ENCODE results near the gene RPP30. TPM values are rescaled to one million over a fixed set of nuclear protein-coding genes. Genes with fewer than 3 reads are reported as not detected.
"Not testable (repeated sequence)": the region's sequence is repeated elsewhere in the genome, so short reads cannot be mapped to it uniquely, and the experiment has no call there.

Gene RPP30
- total RNA-seq, 2 experiments from 2014 or later, result 103 to 108 TPM

- peaks cover 61% of the 10 kb centered on the region for H3K36me3 Mint-ChIP-seq
- peaks cover 22% of the 10 kb centered on the region for H3K4me1 Mint-ChIP-seq (ENCODE audit: low read depth)
- ChIA-PET CTCF (interaction anchor here (0.6 to 2.5 kb wide), 21 partner anchors 9 to 1257 kb away, joined by 3 to 17 read pairs (median 4); partner anchors contain the start of gene HTR7), POLR2A (interaction anchor here (0.6 to 0.9 kb wide), 5 partner anchors 18 to 411 kb away, joined by 3 to 4 read pairs (median 3); partner anchors contain the start of gene HTR7)
- no peaks in the 10 kb centered on the region for H3K9me3 Mint-ChIP-seq
- no peak for DNase-seq
- H3K4me3 Mint-ChIP-seq, result no peak overlapping the region
- H3K27me3 Mint-ChIP-seq, result no peaks in the 10 kb centered on the region
- no peak overlapping the region for H3K27ac Mint-ChIP-seq
- intact Hi-C loops (cut with micrococcal nuclease), result loop anchor here (10.0 kb wide), 2 partner anchors 924 to 1624 kb away; partner anchors contain the start of gene LIPA
Measured at GRCh38 chr10:90879062-90879461, 7.3 kb downstream of the RPP30 start.

- peaks cover 56% of the 10 kb centered on the region for H3K36me3 Mint-ChIP-seq
- H3K4me3 Mint-ChIP-seq; intact Hi-C loops (cut with micrococcal nuclease); H3K27me3 Mint-ChIP-seq; H3K9me3 Mint-ChIP-seq; DNase-seq: not testable (repeated sequence)
- H3K4me1 Mint-ChIP-seq (ENCODE audit: low read depth), result peaks cover 16% of the 10 kb centered on the region
- CTCF ChIA-PET, result interaction anchor here (0.6 to 2.5 kb wide), 28 partner anchors 8 to 1258 kb away, joined by 3 to 17 read pairs (median 4); partner anchors contain the start of genes HTR7 and RPP30
- POLR2A ChIA-PET, result interaction anchor here (0.6 to 0.7 kb wide), 4 partner anchors 22 to 739 kb away, joined by 3 to 4 read pairs (median 4); partner anchors contain the start of gene HTR7
- H3K27ac Mint-ChIP-seq, result peak overlapping the region; percentile 24
Measured at GRCh38 chr10:90880059-90880719, 8.4 kb downstream of the RPP30 start.

GRCh38 chr10:90884431-90884830, 12.7 kb downstream of the RPP30 start:
- no peak overlapping the region for H3K4me3 Mint-ChIP-seq
- no peaks in the 10 kb centered on the region for H3K27me3 Mint-ChIP-seq
- H3K9me3 Mint-ChIP-seq, result no peaks in the 10 kb centered on the region
- no peak for DNase-seq
- ChIA-PET POLR2A (no interaction called here), CTCF (interaction anchor here (1.4 kb wide), 1 partner anchor 18 kb away, joined by 3 read pairs; no protein-coding TSS in a partner anchor)
- H3K4me1 Mint-ChIP-seq (ENCODE audit: low read depth), result peaks cover 4% of the 10 kb centered on the region
- H3K27ac Mint-ChIP-seq, result no peak overlapping the region
- peaks cover 58% of the 10 kb centered on the region for H3K36me3 Mint-ChIP-seq
- intact Hi-C loops (cut with micrococcal nuclease), result no loop called here

GRCh38 chr10:90885176-90885575, 13.4 kb downstream of the RPP30 start:
- CTCF ChIA-PET, result interaction anchor here (1.4 kb wide), 1 partner anchor 18 kb away, joined by 3 read pairs; no protein-coding TSS in a partner anchor
- H3K27me3 Mint-ChIP-seq, result no peaks in the 10 kb centered on the region
- H3K4me3 Mint-ChIP-seq, result no peak overlapping the region
- H3K4me1 Mint-ChIP-seq (ENCODE audit: low read depth), result no peaks in the 10 kb centered on the region
- H3K27ac Mint-ChIP-seq, result no peak overlapping the region
- DNase-seq, result no peak
- H3K36me3 Mint-ChIP-seq, result peaks cover 57% of the 10 kb centered on the region
- POLR2A ChIA-PET, result interaction anchor here (1.5 kb wide), 1 partner anchor 12 kb away, joined by 4 read pairs; no protein-coding TSS in a partner anchor
- intact Hi-C loops (cut with micrococcal nuclease), result no loop called here
- H3K9me3 Mint-ChIP-seq, result no peaks in the 10 kb centered on the region

GRCh38 chr10:90887555-90887954, 15.8 kb downstream of the RPP30 start:
- peaks cover 57% of the 10 kb centered on the region for H3K36me3 Mint-ChIP-seq
- no peak overlapping the region for H3K4me3 Mint-ChIP-seq
- CTCF ChIA-PET, result interaction anchor here (0.7 to 1.3 kb wide), 4 partner anchors 7 to 926 kb away, joined by 3 to 4 read pairs (median 3); no protein-coding TSS in a partner anchor
- intact Hi-C loops (cut with micrococcal nuclease), result no loop called here
- no peaks in the 10 kb centered on the region for H3K27me3 Mint-ChIP-seq
- H3K9me3 Mint-ChIP-seq, result no peaks in the 10 kb centered on the region
- POLR2A ChIA-PET, result no interaction called here
- peaks cover 9% of the 10 kb centered on the region for H3K4me1 Mint-ChIP-seq (ENCODE audit: low read depth)
- no peak for DNase-seq
- H3K27ac Mint-ChIP-seq, result no peak overlapping the region

GRCh38 chr10:90888387-90888786, 16.6 kb downstream of the RPP30 start:
- H3K27me3 Mint-ChIP-seq, result no peaks in the 10 kb centered on the region
- H3K9me3 Mint-ChIP-seq, result no peaks in the 10 kb centered on the region
- no peak overlapping the region for H3K4me3 Mint-ChIP-seq
- intact Hi-C loops (cut with micrococcal nuclease), result no loop called here
- ChIA-PET POLR2A (no interaction called here), CTCF (interaction anchor here (1.0 to 1.3 kb wide), 2 partner anchors 8 to 9 kb away, joined by 3 to 4 read pairs; no protein-coding TSS in a partner anchor)
- DNase-seq, result no peak
- peaks cover 59% of the 10 kb centered on the region for H3K36me3 Mint-ChIP-seq
- peaks cover 9% of the 10 kb centered on the region for H3K4me1 Mint-ChIP-seq (ENCODE audit: low read depth)
- no peak overlapping the region for H3K27ac Mint-ChIP-seq

- H3K4me3 Mint-ChIP-seq, result no peak overlapping the region
- peaks cover 9% of the 10 kb centered on the region for H3K4me1 Mint-ChIP-seq (ENCODE audit: low read depth)
- no peaks in the 10 kb centered on the region for H3K27me3 Mint-ChIP-seq
- H3K27ac Mint-ChIP-seq, result no peak overlapping the region
- no peaks in the 10 kb centered on the region for H3K9me3 Mint-ChIP-seq
- ChIA-PET CTCF (interaction anchor here (1.6 kb wide), 1 partner anchor 9 kb away, joined by 6 read pairs; no protein-coding TSS in a partner anchor), POLR2A (no interaction called here)
- intact Hi-C loops (cut with micrococcal nuclease), result no loop called here
- H3K36me3 Mint-ChIP-seq, result peaks cover 63% of the 10 kb centered on the region
- no peak for DNase-seq
Measured at GRCh38 chr10:90889636-90890035, 17.9 kb downstream of the RPP30 start.

GRCh38 chr10:90890347-90890746, 18.6 kb downstream of the RPP30 start:
- POLR2A ChIA-PET, result no interaction called here
- CTCF ChIA-PET, result interaction anchor here (1.6 kb wide), 1 partner anchor 10 kb away, joined by 6 read pairs; no protein-coding TSS in a partner anchor
- Mint-ChIP-seq H3K4me3 (no peak overlapping the region), H3K27me3 (no peaks in the 10 kb centered on the region), H3K27ac (no peak overlapping the region), H3K9me3 (no peaks in the 10 kb centered on the region), H3K36me3 (peaks cover 64% of the 10 kb centered on the region), H3K4me1 (ENCODE audit: low read depth) (peaks cover 9% of the 10 kb centered on the region)
- DNase-seq, result no peak
- intact Hi-C loops (cut with micrococcal nuclease), result no loop called here

GRCh38 chr10:90893190-90893589, 21.4 kb downstream of the RPP30 start:
- Mint-ChIP-seq H3K36me3 (peaks cover 60% of the 10 kb centered on the region), H3K27ac (no peak overlapping the region), H3K4me1 (ENCODE audit: low read depth) (peaks cover 20% of the 10 kb centered on the region), H3K4me3 (no peak overlapping the region), H3K9me3 (no peaks in the 10 kb centered on the region), H3K27me3 (no peaks in the 10 kb centered on the region)
- ChIA-PET POLR2A (no interaction called here), CTCF (interaction anchor here (1.4 to 3.0 kb wide), 2 partner anchors 14 to 18 kb away, joined by 7 to 12 read pairs; no protein-coding TSS in a partner anchor)
- intact Hi-C loops (cut with micrococcal nuclease), result no loop called here
- DNase-seq, result no peak

- H3K9me3 Mint-ChIP-seq; intact Hi-C loops (cut with micrococcal nuclease); H3K4me3 Mint-ChIP-seq; H3K27me3 Mint-ChIP-seq; H3K27ac Mint-ChIP-seq: not testable (repeated sequence)
- peaks cover 45% of the 10 kb centered on the region for H3K36me3 Mint-ChIP-seq
- ChIA-PET POLR2A (interaction anchor here (0.9 kb wide), 1 partner anchor 18 kb away, joined by 3 read pairs; no protein-coding TSS in a partner anchor), CTCF (interaction anchor here (1.1 to 1.4 kb wide), 2 partner anchors 17 to 398 kb away, joined by 3 to 7 read pairs; no protein-coding TSS in a partner anchor)
- H3K4me1 Mint-ChIP-seq (ENCODE audit: low read depth), result peaks cover 13% of the 10 kb centered on the region
- DNase-seq, result peak; percentile 10
Measured at GRCh38 chr10:90896916-90897315, 25.1 kb downstream of the RPP30 start.

GRCh38 chr10:90905925-90906324, 34.2 kb downstream of the RPP30 start:
- intact Hi-C loops (cut with micrococcal nuclease), result no loop called here
- peaks cover 25% of the 10 kb centered on the region for H3K36me3 Mint-ChIP-seq
- H3K4me3 Mint-ChIP-seq, result no peak overlapping the region
- H3K9me3 Mint-ChIP-seq, result peaks cover 6% of the 10 kb centered on the region
- CTCF ChIA-PET, result no interaction called here
- no peak overlapping the region for H3K27ac Mint-ChIP-seq
- POLR2A ChIA-PET, result no interaction called here
- H3K27me3 Mint-ChIP-seq, result no peaks in the 10 kb centered on the region
- DNase-seq, result no peak
- peaks cover 16% of the 10 kb centered on the region for H3K4me1 Mint-ChIP-seq (ENCODE audit: low read depth)

- peaks cover 16% of the 10 kb centered on the region for H3K4me1 Mint-ChIP-seq (ENCODE audit: low read depth)
- ChIA-PET CTCF (no interaction called here), POLR2A (no interaction called here)
- H3K27me3 Mint-ChIP-seq, result no peaks in the 10 kb centered on the region
- no peak for DNase-seq
- H3K36me3 Mint-ChIP-seq, result peaks cover 24% of the 10 kb centered on the region
- no peak overlapping the region for H3K4me3 Mint-ChIP-seq
- no peak overlapping the region for H3K27ac Mint-ChIP-seq
- intact Hi-C loops (cut with micrococcal nuclease), result no loop called here
- H3K9me3 Mint-ChIP-seq, result peaks cover 6% of the 10 kb centered on the region
Measured at GRCh38 chr10:90906596-90906995, 34.8 kb downstream of the RPP30 start.

Data from activated CD4-positive, alpha-beta memory T cell treated with anti-CD3 and anti-CD28 coated beads for 36 hours (primary cell).